SK-N-SH (cell line): ENCODE measurements around the gene SLC2A9. TPM values are rescaled to one million over a fixed set of nuclear protein-coding genes. Genes with fewer than 3 reads are reported as not detected.

Experiments
- CTCF ChIA-PET: fragments of 300-600, 350-600 bp; formaldehyde crosslinking; extraction: SDS; loops from one replicate; lab custom pipeline; 2021; lab: Yijun Ruan, JAX
- POLR2A ChIA-PET: fragments of 350-600 bp; sonication (Branson Sonifier 250); formaldehyde crosslinking; extraction: SDS; loops from one replicate; lab custom pipeline; 2020; ENCODE audit warnings: antibody characterized with exemption, inconsistent platforms; lab: Yijun Ruan, JAX
- DNase-seq: peaks from one replicate; pipeline ENCODE4 v3.0.0; 2012
- H2AFZ ChIP-seq: fragments of 200-600 bp; sonication (generic); 2 replicates; pipeline ENCODE4 v1.8.1; 2016; ENCODE audit warnings: antibody characterized with exemption, mild to moderate bottlenecking, low read depth
- H3F3A ChIP-seq: fragments of 200-600 bp; sonication (generic); replicated peaks from 2 replicates; pipeline ENCODE3; 2016; ENCODE audit warnings: antibody characterized with exemption, mild to moderate bottlenecking; ENCODE audit not compliant: insufficient read depth
- H3K27ac ChIP-seq, 2 experiments: fragments of 200-500 bp in 1 of 2; fragments of 200-600 bp in 1 of 2; sonication (Bioruptor generic) in 1 of 2; sonication (generic), shearing (Covaris generic) in 1 of 2; 2 replicates each; pipeline versions ENCODE4 v1.5.1 to v1.6.1; 2014 to 2016; ENCODE audit warnings: low read depth in 2 of 2, inconsistent platforms in 1 of 2, low read length in 1 of 2, mild to moderate bottlenecking in 1 of 2, mixed read lengths in 1 of 2
- H3K27me3 ChIP-seq: fragments of 200-600 bp; sonication (generic), shearing (Covaris generic); 2 replicates; pipeline ENCODE4 v1.6.1; 2016; ENCODE audit warnings: mixed run types; ENCODE audit not compliant: insufficient read depth
- H3K36me3 ChIP-seq, 2 experiments: fragments of 200-500 bp in 1 of 2; fragments of 200-600 bp in 1 of 2; sonication (Bioruptor generic) in 1 of 2; sonication (generic) in 1 of 2; replicated peaks in 1 of 2; 2 replicates each; pipeline versions ENCODE3 to v1.5.1; 2014 to 2016; ENCODE audit warnings: low read length in 1 of 2, mild to moderate bottlenecking in 1 of 2; ENCODE audit not compliant: insufficient read depth in 2 of 2, control insufficient read depth in 1 of 2
- H3K4me1 ChIP-seq, 2 experiments: fragments of 200-500 bp in 1 of 2; fragments of 200-600 bp in 1 of 2; sonication (Bioruptor generic) in 1 of 2; sonication (generic), shearing (Covaris generic) in 1 of 2; 2 replicates each; pipeline versions ENCODE4 v1.5.1 to v1.6.1; 2014 to 2016; ENCODE audit warnings: low read depth in 1 of 2, low read length in 1 of 2, mixed run types in 1 of 2; ENCODE audit not compliant: insufficient read depth in 2 of 2, control insufficient read depth in 1 of 2
- H3K4me2 ChIP-seq: fragments of 200-600 bp; sonication (generic), shearing (Covaris generic); 2 replicates; pipeline ENCODE4 v1.6.1; 2017; ENCODE audit warnings: mixed run types
- H3K4me3 ChIP-seq, 2 experiments: fragments of 200-500 bp in 1 of 2; fragments of 200-600 bp in 1 of 2; sonication (Bioruptor generic) in 1 of 2; sonication (generic), shearing (Covaris generic) in 1 of 2; 2 replicates each; pipeline versions ENCODE4 v1.5.1 to v1.8.1; 2014 to 2016; ENCODE audit warnings: low read depth in 2 of 2, inconsistent platforms in 1 of 2, low read length in 1 of 2, mild to moderate bottlenecking in 1 of 2, mixed read lengths in 1 of 2, moderate library complexity in 1 of 2
- H3K79me2 ChIP-seq: fragments of 200-600 bp; sonication (generic); 2 replicates; pipeline ENCODE4 v1.8.1; 2017; ENCODE audit warnings: mild to moderate bottlenecking; ENCODE audit not compliant: insufficient read depth
- H3K9ac ChIP-seq: fragments of 200-600 bp; sonication (generic); 2 replicates; pipeline ENCODE4 v1.6.1; 2017; ENCODE audit warnings: mixed run types
- H3K9me2 ChIP-seq: fragments of 200-600 bp; sonication (generic); 2 replicates; pipeline ENCODE4 v1.6.1; 2017; ENCODE audit warnings: mixed run types
- H3K9me3 ChIP-seq: fragments of 200-600 bp; sonication (generic); 2 replicates; pipeline ENCODE4 v1.6.1; 2017; ENCODE audit warnings: mixed run types, mild to moderate bottlenecking, moderate library complexity
- H4K20me1 ChIP-seq: fragments of 200-600 bp; sonication (generic); 2 replicates; pipeline ENCODE4 v1.6.1; 2017; ENCODE audit warnings: mild to moderate bottlenecking, mixed run types; ENCODE audit not compliant: insufficient read depth
- CHD2 ChIP-seq: fragments of 150-350 bp; IDR thresholded peaks from 2 replicates; pipeline ENCODE4 v1.6.1; 2018; ENCODE audit warnings: low read length; ENCODE audit not compliant: partially characterized antibody
- FOXJ3 ChIP-seq: sonication (generic); formaldehyde crosslinking; IDR thresholded peaks from 2 replicates; pipeline ENCODE4 v1.5.1; 2020; ENCODE audit warnings: mild to moderate bottlenecking, missing genetic modification reagents
- GABPA ChIP-seq: IDR thresholded peaks from 2 replicates; pipeline ENCODE4 v1.4.0; 2012; ENCODE audit warnings: low read depth, mild to moderate bottlenecking
- MXI1 ChIP-seq: IDR thresholded peaks from 2 replicates; pipeline ENCODE4 v1.6.1; 2012; ENCODE audit warnings: mild to moderate bottlenecking, low read depth, low read length, improper control_type of control experiment
- NFIC ChIP-seq: IDR thresholded peaks from 2 replicates; pipeline ENCODE4 v1.4.0; 2012; ENCODE audit warnings: borderline replicate concordance
- NRF1 ChIP-seq: IDR thresholded peaks from 2 replicates; pipeline ENCODE4 v1.6.1; 2012; ENCODE audit warnings: low read depth, mild to moderate bottlenecking, low read length
- PBX3 ChIP-seq: IDR thresholded peaks from 2 replicates; pipeline ENCODE4; 2012
- POLR2AphosphoS5 ChIP-seq: IDR thresholded peaks from 2 replicates; pipeline ENCODE4 v1.6.1; 2012; ENCODE audit warnings: low read depth, low read length
- RXRA ChIP-seq: IDR thresholded peaks from 2 replicates; pipeline ENCODE4 v1.4.0; 2012; ENCODE audit warnings: low read depth, mild to moderate bottlenecking, borderline replicate concordance
- SIN3A ChIP-seq: IDR thresholded peaks from 2 replicates; pipeline ENCODE4 v1.6.1; 2012; ENCODE audit warnings: low read depth, mild to moderate bottlenecking, low read length, moderate library complexity, borderline replicate concordance
- SMC3 ChIP-seq: IDR thresholded peaks from 2 replicates; pipeline ENCODE4 v1.6.1; 2012; ENCODE audit warnings: low read depth, low read length, improper control_type of control experiment
- TCF12 ChIP-seq: IDR thresholded peaks from 2 replicates; pipeline ENCODE4 v1.4.0; 2012
- USF1 ChIP-seq: IDR thresholded peaks from 2 replicates; pipeline ENCODE4 v1.4.0; 2012; ENCODE audit warnings: low read depth, borderline replicate concordance
- WGBS: methylation state at CpG from one replicate; pipeline ENCODE4 v1.1.6; 2017; ENCODE audit warnings: low lambda C conversion rate; 5-methylcytosine and 5-hydroxymethylcytosine counted together
- polyA plus RNA-seq, 3 experiments: library from polyadenylated mRNA; depleted of rRNA; stranded (reverse); fragments of >200 nt; gene quantifications; 2 replicates each; pipeline ENCODE4 v1.2.3, GENCODE V29; 2012
- TF ChIP-seq, protein P1 (sequence below): fragments of 150-350 bp; IDR thresholded peaks from 2 replicates; pipeline ENCODE4 v1.6.1; 2017; ENCODE audit warnings: antibody characterized with exemption, low read length, low read depth, borderline replicate concordance
- TF ChIP-seq, protein P2 (sequence below): IDR thresholded peaks from 2 replicates; pipeline ENCODE4 v1.4.0; 2012; ENCODE audit warnings: low read depth, borderline replicate concordance

The SLC2A9 gene
- polyA plus RNA-seq, 1 of the 3 experiments (the other 2 are of a cell fraction): not detected

DNA sequence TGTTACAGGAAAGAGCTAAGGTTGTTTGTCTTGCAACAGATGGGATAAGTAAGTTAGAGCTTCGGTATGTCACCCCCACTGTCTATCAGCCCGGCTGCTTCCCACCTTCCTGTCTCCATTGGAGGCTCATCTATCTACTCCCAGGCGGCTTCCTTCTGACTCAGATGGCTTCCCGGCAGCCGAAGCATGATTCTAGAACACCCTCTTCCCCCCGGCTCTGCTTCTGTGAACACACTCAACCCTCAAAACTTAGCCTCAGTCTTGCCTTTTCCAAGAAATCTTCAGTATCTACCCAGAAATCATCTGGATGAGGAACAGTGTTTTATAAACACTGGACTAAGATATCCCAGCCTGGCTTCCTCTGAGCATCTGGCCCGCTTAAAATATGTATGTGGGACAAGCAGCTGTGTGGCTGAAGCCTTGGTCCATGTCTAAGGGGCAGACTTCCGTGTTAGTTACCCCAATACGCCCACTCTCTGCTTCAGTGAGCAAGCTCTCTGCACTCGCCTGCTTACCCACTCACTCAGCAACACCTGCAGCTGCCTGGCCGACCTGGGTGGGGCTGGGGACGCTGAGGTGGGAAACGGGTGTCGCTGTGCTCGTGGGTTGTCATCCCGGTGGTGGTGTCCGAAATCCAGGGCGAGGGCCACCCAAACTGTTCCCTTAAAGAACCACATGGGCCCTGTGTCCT is 12.0 kb upstream of the SLC2A9 start:
- DNase-seq: no peak
- H3K4me1 ChIP-seq: peaks cover 0 to 11% of the 10 kb centered on the region in 2 experiments; a peak in 1 of 4 replicates
- no peak overlapping the region for H3K4me3 ChIP-seq
- H3K79me2 ChIP-seq: no peaks in the 10 kb centered on the region
- H3K9me3 ChIP-seq: no peaks in the 10 kb centered on the region
- H3K27me3 ChIP-seq: no peaks in the 10 kb centered on the region
- no peaks in the 10 kb centered on the region for H3K9me2 ChIP-seq
- no peak overlapping the region for H2AFZ ChIP-seq
- no peaks in the 10 kb centered on the region for H3F3A ChIP-seq
- POLR2A ChIA-PET: interaction anchor here (0.6 kb wide), 1 partner anchor 15 kb away, joined by 3 read pairs; no protein-coding TSS in a partner anchor
- CTCF ChIA-PET: interaction anchor here (0.8 to 6.6 kb wide), 6 partner anchors 14 to 427 kb away, joined by 3 to 47 read pairs (median 4); no protein-coding TSS in a partner anchor
- no peak overlapping the region for H3K4me2 ChIP-seq
- 47% methylated on average over 13 of the region's 18 CpGs for WGBS
- H3K27ac ChIP-seq: no peak overlapping the region
- TF ChIP-seq FOXJ3 (no peak), USF1 (no peak), SMC3 (no peak), TCF12 (no peak), MXI1 (no peak), RXRA (no peak), CHD2 (no peak), NRF1 (no peak), PBX3 (no peak), NFIC (no peak), POLR2AphosphoS5 (no peak), SIN3A (no peak), GABPA (no peak)
- TF ChIP-seq, protein P1, sequence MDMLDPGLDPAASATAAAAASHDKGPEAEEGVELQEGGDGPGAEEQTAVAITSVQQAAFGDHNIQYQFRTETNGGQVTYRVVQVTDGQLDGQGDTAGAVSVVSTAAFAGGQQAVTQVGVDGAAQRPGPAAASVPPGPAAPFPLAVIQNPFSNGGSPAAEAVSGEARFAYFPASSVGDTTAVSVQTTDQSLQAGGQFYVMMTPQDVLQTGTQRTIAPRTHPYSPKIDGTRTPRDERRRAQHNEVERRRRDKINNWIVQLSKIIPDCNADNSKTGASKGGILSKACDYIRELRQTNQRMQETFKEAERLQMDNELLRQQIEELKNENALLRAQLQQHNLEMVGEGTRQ: no peak
- TF ChIP-seq, protein P2, sequence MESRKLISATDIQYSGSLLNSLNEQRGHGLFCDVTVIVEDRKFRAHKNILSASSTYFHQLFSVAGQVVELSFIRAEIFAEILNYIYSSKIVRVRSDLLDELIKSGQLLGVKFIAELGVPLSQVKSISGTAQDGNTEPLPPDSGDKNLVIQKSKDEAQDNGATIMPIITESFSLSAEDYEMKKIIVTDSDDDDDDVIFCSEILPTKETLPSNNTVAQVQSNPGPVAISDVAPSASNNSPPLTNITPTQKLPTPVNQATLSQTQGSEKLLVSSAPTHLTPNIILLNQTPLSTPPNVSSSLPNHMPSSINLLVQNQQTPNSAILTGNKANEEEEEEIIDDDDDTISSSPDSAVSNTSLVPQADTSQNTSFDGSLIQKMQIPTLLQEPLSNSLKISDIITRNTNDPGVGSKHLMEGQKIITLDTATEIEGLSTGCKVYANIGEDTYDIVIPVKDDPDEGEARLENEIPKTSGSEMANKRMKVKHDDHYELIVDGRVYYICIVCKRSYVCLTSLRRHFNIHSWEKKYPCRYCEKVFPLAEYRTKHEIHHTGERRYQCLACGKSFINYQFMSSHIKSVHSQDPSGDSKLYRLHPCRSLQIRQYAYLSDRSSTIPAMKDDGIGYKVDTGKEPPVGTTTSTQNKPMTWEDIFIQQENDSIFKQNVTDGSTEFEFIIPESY: no peak
- no peaks in the 10 kb centered on the region for H3K36me3 ChIP-seq
- no peaks in the 10 kb centered on the region for H4K20me1 ChIP-seq
- H3K9ac ChIP-seq: no peak overlapping the region
